Astrocyte (in vitro differentiated cells and primary cell): ENCODE data around the gene NCK2. TPM values are rescaled to one million over a fixed set of nuclear protein-coding genes. Genes with fewer than 3 reads are reported as not detected.
A peak's percentile ranks its signal among the peaks of the same experiment; 100 is the strongest.

Experiments used
- DNase-seq: peaks from one replicate; pipeline ENCODE4 v3.0.0-alpha.2; 2010; ENCODE audit warnings: low read depth
- FAIRE-seq: peaks from 2 replicates; lab custom pipeline; 2011; peaks lifted over from hg19 to GRCh38; lab: Jason Lieb, UNC
- H2AFZ ChIP-seq: 2 replicates; pipeline ENCODE4 v1.6.0; 2012; ENCODE audit warnings: low read depth, low read length, inconsistent platforms
- H3K27ac ChIP-seq: 2 replicates; pipeline ENCODE4 v1.5.1; 2011; ENCODE audit warnings: low read depth, low read length, inconsistent platforms
- H3K27me3 ChIP-seq: 2 replicates; pipeline ENCODE4 v1.6.0; 2011; ENCODE audit warnings: low read length, inconsistent platforms; ENCODE audit not compliant: insufficient read depth
- H3K36me3 ChIP-seq: 2 replicates; pipeline ENCODE4 v1.5.1; 2011; ENCODE audit warnings: low read length, inconsistent platforms; ENCODE audit not compliant: insufficient read depth
- H3K4me1 ChIP-seq: 2 replicates; pipeline ENCODE4 v1.5.1; 2011; ENCODE audit warnings: low read length, inconsistent platforms; ENCODE audit not compliant: insufficient read depth
- H3K4me2 ChIP-seq: 2 replicates; pipeline ENCODE4 v1.6.0; 2012; ENCODE audit warnings: low read length, inconsistent platforms
- H3K4me3 ChIP-seq: 2 replicates; pipeline ENCODE4 v1.5.1; 2011; ENCODE audit warnings: low read depth, mild to moderate bottlenecking, low read length, inconsistent platforms; ENCODE audit not compliant: insufficient read depth
- H3K79me2 ChIP-seq: 2 replicates; pipeline ENCODE4 v1.6.0; 2012; ENCODE audit warnings: mild to moderate bottlenecking, low read length, inconsistent platforms; ENCODE audit not compliant: insufficient read depth
- H3K9ac ChIP-seq: 2 replicates; pipeline ENCODE4 v1.6.0; 2012; ENCODE audit warnings: mild to moderate bottlenecking, low read length, inconsistent platforms
- H3K9me3 ChIP-seq: 2 replicates; pipeline ENCODE4 v1.5.1; 2012; ENCODE audit warnings: low read depth, mild to moderate bottlenecking, low read length, inconsistent platforms; ENCODE audit not compliant: insufficient read depth
- H4K20me1 ChIP-seq: 2 replicates; pipeline ENCODE4 v1.6.0; 2012; ENCODE audit warnings: low read length, inconsistent platforms; ENCODE audit not compliant: insufficient read depth
- H3K27ac Mint-ChIP-seq: one replicate; pipeline ENCODE4 v1.8.0; 2021; ENCODE audit warnings: mild to moderate bottlenecking, mixed read lengths; ENCODE audit not compliant: unreplicated experiment
- H3K27me3 Mint-ChIP-seq: one replicate; pipeline ENCODE4 v1.8.0; 2021; ENCODE audit warnings: low read depth, mixed read lengths; ENCODE audit not compliant: unreplicated experiment
- H3K36me3 Mint-ChIP-seq: one replicate; pipeline ENCODE4 v1.8.0; 2021; ENCODE audit warnings: low read depth, mixed read lengths; ENCODE audit not compliant: unreplicated experiment
- H3K4me1 Mint-ChIP-seq: one replicate; pipeline ENCODE4 v1.8.0; 2021; ENCODE audit warnings: low read depth, mixed read lengths; ENCODE audit not compliant: unreplicated experiment
- H3K4me3 Mint-ChIP-seq: one replicate; pipeline ENCODE4 v1.8.0; 2021; ENCODE audit warnings: mild to moderate bottlenecking, moderate library complexity, mixed read lengths; ENCODE audit not compliant: unreplicated experiment
- H3K9me3 Mint-ChIP-seq: one replicate; pipeline ENCODE4 v1.8.0; 2021; ENCODE audit warnings: mild to moderate bottlenecking, mixed read lengths; ENCODE audit not compliant: unreplicated experiment
- CTCF ChIP-seq: IDR thresholded peaks from 2 replicates; pipeline ENCODE4 v1.5.1; 2011; ENCODE audit warnings: low read depth, mild to moderate bottlenecking, inconsistent platforms, low read length, moderate library complexity; ENCODE audit not compliant: insufficient read depth
- EZH2 ChIP-seq: IDR thresholded peaks from 2 replicates; pipeline ENCODE4 v1.6.1; 2012; ENCODE audit warnings: mild to moderate bottlenecking, low read length, inconsistent platforms; ENCODE audit not compliant: insufficient read depth
- total RNA-seq: library from RNA; stranded (reverse); gene quantifications from 2 replicates; pipeline ENCODE4 v1.2.1, GENCODE V29; 2021

Gene NCK2
- total RNA-seq, 1 donor from 2014 or later, result 61.6 TPM

- no peaks in the 10 kb centered on the region for H3K27me3 Mint-ChIP-seq
- peak overlapping the region; percentile 0 for H3K27ac Mint-ChIP-seq
Measured at GRCh38 chr2:105747991-105748390, 3.3 kb downstream of the NCK2 start.

GRCh38 chr2:105748566-105748965 lies 3.9 kb downstream of the NCK2 start:
- Mint-ChIP-seq H3K4me1 (peaks cover 36% of the 10 kb centered on the region), H3K36me3 (peaks cover 4% of the 10 kb centered on the region), H3K4me3 (no peak overlapping the region), H3K27me3 (no peaks in the 10 kb centered on the region), H3K27ac (no peak overlapping the region), H3K9me3 (peaks cover 4% of the 10 kb centered on the region)
- H3K36me3 ChIP-seq, result no peaks in the 10 kb centered on the region
- H3K9me3 ChIP-seq, result no peaks in the 10 kb centered on the region
- H2AFZ ChIP-seq, result no peak overlapping the region
- H4K20me1 ChIP-seq, result peaks cover 71% of the 10 kb centered on the region
- no peak overlapping the region for H3K4me3 ChIP-seq
- H3K79me2 ChIP-seq, result peaks cover 84% of the 10 kb centered on the region
- peaks cover 43% of the 10 kb centered on the region for H3K4me1 ChIP-seq
- no peak for FAIRE-seq
- no peak for DNase-seq
- no peak for TF ChIP-seq CTCF
- TF ChIP-seq EZH2, result no peak
- no peak overlapping the region for H3K9ac ChIP-seq
- peak overlapping the region; percentile 18 for H3K27ac ChIP-seq
- peak overlapping the region; percentile 49 for H3K4me2 ChIP-seq
- no peaks in the 10 kb centered on the region for H3K27me3 ChIP-seq

More at GRCh38 chr2:105747991-105748390, 3.3 kb downstream of the NCK2 start:
- Mint-ChIP-seq H3K4me1 (peaks cover 36% of the 10 kb centered on the region), H3K4me3 (no peak overlapping the region), H3K9me3 (peaks cover 4% of the 10 kb centered on the region), H3K36me3 (peaks cover 4% of the 10 kb centered on the region)
- H3K4me1 ChIP-seq, result peaks cover 43% of the 10 kb centered on the region
- DNase-seq, result no peak
- no peaks in the 10 kb centered on the region for H3K36me3 ChIP-seq
- TF ChIP-seq CTCF (no peak), EZH2 (no peak)
- no peak overlapping the region for H2AFZ ChIP-seq
- H4K20me1 ChIP-seq, result peaks cover 65% of the 10 kb centered on the region
- H3K4me2 ChIP-seq, result peak overlapping the region; percentile 34
- H3K27ac ChIP-seq, result no peak overlapping the region
- no peak for FAIRE-seq
- no peaks in the 10 kb centered on the region for H3K9me3 ChIP-seq
- peaks cover 79% of the 10 kb centered on the region for H3K79me2 ChIP-seq
- no peak overlapping the region for H3K4me3 ChIP-seq
- H3K9ac ChIP-seq, result peak overlapping the region; percentile 11
- no peaks in the 10 kb centered on the region for H3K27me3 ChIP-seq

GRCh38 chr2:105749583-105750400 lies 5.1 kb downstream of the NCK2 start:
- Histone ChIP-seq H4K20me1 (peaks cover 81% of the 10 kb centered on the region), H3K27me3 (no peaks in the 10 kb centered on the region), H3K4me1 (peaks cover 38% of the 10 kb centered on the region), H3K36me3 (no peaks in the 10 kb centered on the region), H3K9ac (peak overlapping the region; percentile 28), H3K9me3 (no peaks in the 10 kb centered on the region), H3K4me2 (peak overlapping the region; percentile 49), H3K79me2 (peaks cover 96% of the 10 kb centered on the region), H3K27ac (peak overlapping the region; percentile 70), H3K4me3 (no peak overlapping the region), H2AFZ (no peak overlapping the region)
- H3K27ac Mint-ChIP-seq, result peak overlapping the region; percentile 8
- TF ChIP-seq CTCF (no peak), EZH2 (no peak)
- no peaks in the 10 kb centered on the region for H3K27me3 Mint-ChIP-seq
- H3K9me3 Mint-ChIP-seq, result peaks cover 4% of the 10 kb centered on the region
- no peak for FAIRE-seq
- H3K4me3 Mint-ChIP-seq, result no peak overlapping the region
- H3K4me1 Mint-ChIP-seq, result peaks cover 44% of the 10 kb centered on the region
- DNase-seq, result peak; percentile 78
- H3K36me3 Mint-ChIP-seq, result peaks cover 9% of the 10 kb centered on the region
